ENCODE data around the gene GSTM3.

DNA sequence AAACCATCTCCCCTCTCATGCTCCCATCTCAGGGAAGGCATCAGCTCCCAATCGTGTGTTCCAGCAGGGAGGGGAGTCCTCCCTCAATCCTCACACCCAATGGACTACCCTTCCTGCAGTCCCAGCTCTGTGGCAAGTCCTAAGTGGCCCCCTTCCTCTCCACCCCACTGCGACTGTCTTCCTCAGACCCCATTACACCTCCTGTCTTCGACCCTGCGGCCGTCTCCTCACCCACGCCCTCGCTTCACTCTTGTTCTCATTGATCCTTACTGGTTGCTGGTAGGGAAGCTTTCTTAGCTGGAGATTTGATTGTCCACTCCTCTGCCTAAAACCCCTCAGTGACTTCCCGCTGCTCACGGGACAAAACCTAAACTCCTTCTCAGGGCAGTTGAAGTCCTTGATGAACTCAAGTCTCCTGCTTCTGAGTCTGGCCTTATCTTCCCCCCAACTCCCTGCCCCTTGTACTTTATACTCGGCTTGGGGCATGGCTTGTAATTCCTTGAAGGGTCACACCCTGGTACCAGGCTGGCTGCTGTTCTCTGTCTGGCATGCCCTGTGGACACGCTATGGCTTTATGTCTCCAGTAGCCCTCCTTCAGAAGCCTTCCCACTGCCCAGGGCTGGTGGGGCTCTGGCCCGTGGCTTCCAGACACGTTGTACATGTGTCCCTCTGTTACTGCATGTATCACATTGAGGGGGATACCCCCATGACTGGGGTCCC, 25.2 kb upstream of the GSTM3 start:
- TF ChIP-seq, protein P1, sequence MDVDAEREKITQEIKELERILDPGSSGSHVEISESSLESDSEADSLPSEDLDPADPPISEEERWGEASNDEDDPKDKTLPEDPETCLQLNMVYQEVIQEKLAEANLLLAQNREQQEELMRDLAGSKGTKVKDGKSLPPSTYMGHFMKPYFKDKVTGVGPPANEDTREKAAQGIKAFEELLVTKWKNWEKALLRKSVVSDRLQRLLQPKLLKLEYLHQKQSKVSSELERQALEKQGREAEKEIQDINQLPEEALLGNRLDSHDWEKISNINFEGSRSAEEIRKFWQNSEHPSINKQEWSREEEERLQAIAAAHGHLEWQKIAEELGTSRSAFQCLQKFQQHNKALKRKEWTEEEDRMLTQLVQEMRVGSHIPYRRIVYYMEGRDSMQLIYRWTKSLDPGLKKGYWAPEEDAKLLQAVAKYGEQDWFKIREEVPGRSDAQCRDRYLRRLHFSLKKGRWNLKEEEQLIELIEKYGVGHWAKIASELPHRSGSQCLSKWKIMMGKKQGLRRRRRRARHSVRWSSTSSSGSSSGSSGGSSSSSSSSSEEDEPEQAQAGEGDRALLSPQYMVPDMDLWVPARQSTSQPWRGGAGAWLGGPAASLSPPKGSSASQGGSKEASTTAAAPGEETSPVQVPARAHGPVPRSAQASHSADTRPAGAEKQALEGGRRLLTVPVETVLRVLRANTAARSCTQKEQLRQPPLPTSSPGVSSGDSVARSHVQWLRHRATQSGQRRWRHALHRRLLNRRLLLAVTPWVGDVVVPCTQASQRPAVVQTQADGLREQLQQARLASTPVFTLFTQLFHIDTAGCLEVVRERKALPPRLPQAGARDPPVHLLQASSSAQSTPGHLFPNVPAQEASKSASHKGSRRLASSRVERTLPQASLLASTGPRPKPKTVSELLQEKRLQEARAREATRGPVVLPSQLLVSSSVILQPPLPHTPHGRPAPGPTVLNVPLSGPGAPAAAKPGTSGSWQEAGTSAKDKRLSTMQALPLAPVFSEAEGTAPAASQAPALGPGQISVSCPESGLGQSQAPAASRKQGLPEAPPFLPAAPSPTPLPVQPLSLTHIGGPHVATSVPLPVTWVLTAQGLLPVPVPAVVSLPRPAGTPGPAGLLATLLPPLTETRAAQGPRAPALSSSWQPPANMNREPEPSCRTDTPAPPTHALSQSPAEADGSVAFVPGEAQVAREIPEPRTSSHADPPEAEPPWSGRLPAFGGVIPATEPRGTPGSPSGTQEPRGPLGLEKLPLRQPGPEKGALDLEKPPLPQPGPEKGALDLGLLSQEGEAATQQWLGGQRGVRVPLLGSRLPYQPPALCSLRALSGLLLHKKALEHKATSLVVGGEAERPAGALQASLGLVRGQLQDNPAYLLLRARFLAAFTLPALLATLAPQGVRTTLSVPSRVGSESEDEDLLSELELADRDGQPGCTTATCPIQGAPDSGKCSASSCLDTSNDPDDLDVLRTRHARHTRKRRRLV (CRISPR knock-in tag; IDR thresholded peaks at IDR 0.05), result no peak
- TF ChIP-seq POLR2A (IDR thresholded peaks at IDR 0.05; ENCODE audit: insufficient read depth in 1 of 2, low read depth in 2 of 2, low read length in 2 of 2) (no peak), KLF9 (CRISPR knock-in tag; IDR thresholded peaks at IDR 0.05; ENCODE audit: low read depth) (no peak), MYC (CRISPR knock-in tag; IDR thresholded peaks at IDR 0.05; ENCODE audit: borderline replicate concordance) (no peak), MYNN (CRISPR knock-in tag; IDR thresholded peaks at IDR 0.05; ENCODE audit: low read depth) (no peak), ZNF274 (CRISPR knock-in tag; IDR thresholded peaks at IDR 0.05) (no peak), ZNF138 (CRISPR knock-in tag; IDR thresholded peaks at IDR 0.05; ENCODE audit: low read depth) (no peak)
- TF ChIP-seq, protein P2, sequence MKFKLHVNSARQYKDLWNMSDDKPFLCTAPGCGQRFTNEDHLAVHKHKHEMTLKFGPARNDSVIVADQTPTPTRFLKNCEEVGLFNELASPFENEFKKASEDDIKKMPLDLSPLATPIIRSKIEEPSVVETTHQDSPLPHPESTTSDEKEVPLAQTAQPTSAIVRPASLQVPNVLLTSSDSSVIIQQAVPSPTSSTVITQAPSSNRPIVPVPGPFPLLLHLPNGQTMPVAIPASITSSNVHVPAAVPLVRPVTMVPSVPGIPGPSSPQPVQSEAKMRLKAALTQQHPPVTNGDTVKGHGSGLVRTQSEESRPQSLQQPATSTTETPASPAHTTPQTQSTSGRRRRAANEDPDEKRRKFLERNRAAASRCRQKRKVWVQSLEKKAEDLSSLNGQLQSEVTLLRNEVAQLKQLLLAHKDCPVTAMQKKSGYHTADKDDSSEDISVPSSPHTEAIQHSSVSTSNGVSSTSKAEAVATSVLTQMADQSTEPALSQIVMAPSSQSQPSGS (CRISPR knock-in tag; IDR thresholded peaks at IDR 0.05), result no peak
- TF ChIP-seq, protein P3, sequence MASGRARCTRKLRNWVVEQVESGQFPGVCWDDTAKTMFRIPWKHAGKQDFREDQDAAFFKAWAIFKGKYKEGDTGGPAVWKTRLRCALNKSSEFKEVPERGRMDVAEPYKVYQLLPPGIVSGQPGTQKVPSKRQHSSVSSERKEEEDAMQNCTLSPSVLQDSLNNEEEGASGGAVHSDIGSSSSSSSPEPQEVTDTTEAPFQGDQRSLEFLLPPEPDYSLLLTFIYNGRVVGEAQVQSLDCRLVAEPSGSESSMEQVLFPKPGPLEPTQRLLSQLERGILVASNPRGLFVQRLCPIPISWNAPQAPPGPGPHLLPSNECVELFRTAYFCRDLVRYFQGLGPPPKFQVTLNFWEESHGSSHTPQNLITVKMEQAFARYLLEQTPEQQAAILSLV (CRISPR knock-in tag; IDR thresholded peaks at IDR 0.05; ENCODE audit: borderline replicate concordance), result no peak
- TF ChIP-seq, protein P4, sequence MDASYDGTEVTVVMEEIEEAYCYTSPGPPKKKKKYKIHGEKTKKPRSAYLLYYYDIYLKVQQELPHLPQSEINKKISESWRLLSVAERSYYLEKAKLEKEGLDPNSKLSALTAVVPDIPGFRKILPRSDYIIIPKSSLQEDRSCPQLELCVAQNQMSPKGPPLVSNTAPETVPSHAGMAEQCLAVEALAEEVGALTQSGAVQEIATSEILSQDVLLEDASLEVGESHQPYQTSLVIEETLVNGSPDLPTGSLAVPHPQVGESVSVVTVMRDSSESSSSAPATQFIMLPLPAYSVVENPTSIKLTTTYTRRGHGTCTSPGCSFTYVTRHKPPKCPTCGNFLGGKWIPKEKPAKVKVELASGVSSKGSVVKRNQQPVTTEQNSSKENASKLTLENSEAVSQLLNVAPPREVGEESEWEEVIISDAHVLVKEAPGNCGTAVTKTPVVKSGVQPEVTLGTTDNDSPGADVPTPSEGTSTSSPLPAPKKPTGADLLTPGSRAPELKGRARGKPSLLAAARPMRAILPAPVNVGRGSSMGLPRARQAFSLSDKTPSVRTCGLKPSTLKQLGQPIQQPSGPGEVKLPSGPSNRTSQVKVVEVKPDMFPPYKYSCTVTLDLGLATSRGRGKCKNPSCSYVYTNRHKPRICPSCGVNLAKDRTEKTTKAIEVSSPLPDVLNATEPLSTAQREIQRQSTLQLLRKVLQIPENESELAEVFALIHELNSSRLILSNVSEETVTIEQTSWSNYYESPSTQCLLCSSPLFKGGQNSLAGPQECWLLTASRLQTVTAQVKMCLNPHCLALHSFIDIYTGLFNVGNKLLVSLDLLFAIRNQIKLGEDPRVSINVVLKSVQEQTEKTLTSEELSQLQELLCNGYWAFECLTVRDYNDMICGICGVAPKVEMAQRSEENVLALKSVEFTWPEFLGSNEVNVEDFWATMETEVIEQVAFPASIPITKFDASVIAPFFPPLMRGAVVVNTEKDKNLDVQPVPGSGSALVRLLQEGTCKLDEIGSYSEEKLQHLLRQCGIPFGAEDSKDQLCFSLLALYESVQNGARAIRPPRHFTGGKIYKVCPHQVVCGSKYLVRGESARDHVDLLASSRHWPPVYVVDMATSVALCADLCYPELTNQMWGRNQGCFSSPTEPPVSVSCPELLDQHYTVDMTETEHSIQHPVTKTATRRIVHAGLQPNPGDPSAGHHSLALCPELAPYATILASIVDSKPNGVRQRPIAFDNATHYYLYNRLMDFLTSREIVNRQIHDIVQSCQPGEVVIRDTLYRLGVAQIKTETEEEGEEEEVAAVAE (CRISPR knock-in tag; IDR thresholded peaks at IDR 0.05; ENCODE audit: borderline replicate concordance), result no peak
- TF ChIP-seq, protein P5, sequence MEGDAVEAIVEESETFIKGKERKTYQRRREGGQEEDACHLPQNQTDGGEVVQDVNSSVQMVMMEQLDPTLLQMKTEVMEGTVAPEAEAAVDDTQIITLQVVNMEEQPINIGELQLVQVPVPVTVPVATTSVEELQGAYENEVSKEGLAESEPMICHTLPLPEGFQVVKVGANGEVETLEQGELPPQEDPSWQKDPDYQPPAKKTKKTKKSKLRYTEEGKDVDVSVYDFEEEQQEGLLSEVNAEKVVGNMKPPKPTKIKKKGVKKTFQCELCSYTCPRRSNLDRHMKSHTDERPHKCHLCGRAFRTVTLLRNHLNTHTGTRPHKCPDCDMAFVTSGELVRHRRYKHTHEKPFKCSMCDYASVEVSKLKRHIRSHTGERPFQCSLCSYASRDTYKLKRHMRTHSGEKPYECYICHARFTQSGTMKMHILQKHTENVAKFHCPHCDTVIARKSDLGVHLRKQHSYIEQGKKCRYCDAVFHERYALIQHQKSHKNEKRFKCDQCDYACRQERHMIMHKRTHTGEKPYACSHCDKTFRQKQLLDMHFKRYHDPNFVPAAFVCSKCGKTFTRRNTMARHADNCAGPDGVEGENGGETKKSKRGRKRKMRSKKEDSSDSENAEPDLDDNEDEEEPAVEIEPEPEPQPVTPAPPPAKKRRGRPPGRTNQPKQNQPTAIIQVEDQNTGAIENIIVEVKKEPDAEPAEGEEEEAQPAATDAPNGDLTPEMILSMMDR (CRISPR knock-in tag; IDR thresholded peaks at IDR 0.05), result no peak
- TF ChIP-seq, protein P6, sequence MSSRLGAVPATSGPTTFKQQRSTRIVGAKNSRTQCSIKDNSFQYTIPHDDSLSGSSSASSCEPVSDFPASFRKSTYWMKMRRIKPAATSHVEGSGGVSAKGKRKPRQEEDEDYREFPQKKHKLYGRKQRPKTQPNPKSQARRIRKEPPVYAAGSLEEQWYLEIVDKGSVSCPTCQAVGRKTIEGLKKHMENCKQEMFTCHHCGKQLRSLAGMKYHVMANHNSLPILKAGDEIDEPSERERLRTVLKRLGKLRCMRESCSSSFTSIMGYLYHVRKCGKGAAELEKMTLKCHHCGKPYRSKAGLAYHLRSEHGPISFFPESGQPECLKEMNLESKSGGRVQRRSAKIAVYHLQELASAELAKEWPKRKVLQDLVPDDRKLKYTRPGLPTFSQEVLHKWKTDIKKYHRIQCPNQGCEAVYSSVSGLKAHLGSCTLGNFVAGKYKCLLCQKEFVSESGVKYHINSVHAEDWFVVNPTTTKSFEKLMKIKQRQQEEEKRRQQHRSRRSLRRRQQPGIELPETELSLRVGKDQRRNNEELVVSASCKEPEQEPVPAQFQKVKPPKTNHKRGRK (CRISPR knock-in tag; IDR thresholded peaks at IDR 0.05), result no peak

Measured in HepG2 (cell line).